Esophagus squamous epithelium (tissue), 4 donors: ENCODE measurements around the gene DAPK2.

Experiments used
- POLR2A ChIP-seq, 4 donors: fragments of 450-650 bp; IDR thresholded peaks; one replicate each; pipeline ENCODE4 v1.6.1; 2017; ENCODE audit warnings: antibody characterized with exemption in 4 of 4, mild to moderate bottlenecking in 4 of 4, moderate library complexity in 3 of 4
- TF ChIP-seq, protein P1 (sequence below), 6 experiments: fragments of 450-650 bp in 4 of 6; fragments of 200-600 bp in 2 of 6; sonication (generic) in 2 of 6; IDR thresholded peaks; one replicate each; pipeline ENCODE4 v1.5.1; 2016 to 2019; ENCODE audit warnings: antibody characterized with exemption in 6 of 6, mild to moderate bottlenecking in 4 of 6, moderate library complexity in 4 of 6

DNA sequence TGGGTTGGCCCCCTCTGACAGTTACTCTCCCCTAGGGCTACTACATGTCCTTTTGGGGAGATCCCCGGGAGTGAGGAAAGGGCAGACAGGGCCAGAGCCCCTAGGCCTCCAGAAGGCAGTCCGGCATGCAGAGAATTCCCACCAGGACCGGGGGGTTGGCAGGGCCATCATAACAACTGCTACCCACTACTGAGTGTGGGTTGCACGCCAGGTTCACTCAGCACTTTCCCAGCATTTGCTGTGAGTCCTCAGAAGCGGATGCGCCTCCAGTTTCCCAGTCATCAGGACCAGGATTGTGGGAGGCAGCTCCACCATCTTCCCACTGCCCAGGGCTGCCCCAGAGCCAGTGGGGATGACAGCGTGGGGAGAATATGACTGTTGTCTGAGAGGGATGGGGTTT is 161.3 kb downstream of the DAPK2 start:
- TF ChIP-seq, protein P1, sequence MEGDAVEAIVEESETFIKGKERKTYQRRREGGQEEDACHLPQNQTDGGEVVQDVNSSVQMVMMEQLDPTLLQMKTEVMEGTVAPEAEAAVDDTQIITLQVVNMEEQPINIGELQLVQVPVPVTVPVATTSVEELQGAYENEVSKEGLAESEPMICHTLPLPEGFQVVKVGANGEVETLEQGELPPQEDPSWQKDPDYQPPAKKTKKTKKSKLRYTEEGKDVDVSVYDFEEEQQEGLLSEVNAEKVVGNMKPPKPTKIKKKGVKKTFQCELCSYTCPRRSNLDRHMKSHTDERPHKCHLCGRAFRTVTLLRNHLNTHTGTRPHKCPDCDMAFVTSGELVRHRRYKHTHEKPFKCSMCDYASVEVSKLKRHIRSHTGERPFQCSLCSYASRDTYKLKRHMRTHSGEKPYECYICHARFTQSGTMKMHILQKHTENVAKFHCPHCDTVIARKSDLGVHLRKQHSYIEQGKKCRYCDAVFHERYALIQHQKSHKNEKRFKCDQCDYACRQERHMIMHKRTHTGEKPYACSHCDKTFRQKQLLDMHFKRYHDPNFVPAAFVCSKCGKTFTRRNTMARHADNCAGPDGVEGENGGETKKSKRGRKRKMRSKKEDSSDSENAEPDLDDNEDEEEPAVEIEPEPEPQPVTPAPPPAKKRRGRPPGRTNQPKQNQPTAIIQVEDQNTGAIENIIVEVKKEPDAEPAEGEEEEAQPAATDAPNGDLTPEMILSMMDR (IDR thresholded peaks at IDR 0.05): no peak
- TF ChIP-seq POLR2A (IDR thresholded peaks at IDR 0.05): no peak
